Midbrain (tissue), 1 donor: Measurements from ENCODE around the gene CPLANE1.
"Not testable (repeated sequence)": the region's sequence is repeated elsewhere in the genome, so short reads cannot be mapped to it uniquely, and the experiment has no call there.

Source experiments
- DNase-seq: peaks from one replicate; lab custom pipeline; 2025; lab: John Stamatoyannopoulos, UW

Gene CPLANE1

GRCh38 chr5:37121027-37121426, 128.1 kb downstream of the CPLANE1 start:
- DNase-seq: no peak

DNA sequence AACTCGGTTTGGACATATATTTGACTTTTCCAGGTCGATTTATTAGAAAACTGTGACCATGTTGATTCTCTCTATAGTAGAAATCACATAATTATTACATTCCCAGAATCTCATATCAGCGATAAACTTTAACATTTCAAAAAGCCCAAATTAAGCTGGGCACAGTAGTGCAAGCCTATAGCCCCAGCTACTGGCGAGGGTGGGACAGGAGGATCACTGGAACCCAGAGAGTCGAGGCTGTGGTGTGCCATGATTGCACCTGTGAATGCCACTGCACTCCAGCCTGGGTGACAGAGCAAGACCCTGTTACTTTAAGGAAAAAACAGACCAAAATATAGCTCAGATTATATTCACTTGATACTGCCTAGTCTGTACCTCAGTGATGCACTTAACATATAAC, 128.9 kb downstream of the CPLANE1 start:
- no peak for DNase-seq

GRCh38 chr5:37116359-37116758, 132.8 kb downstream of the CPLANE1 start:
- no peak for DNase-seq

DNA sequence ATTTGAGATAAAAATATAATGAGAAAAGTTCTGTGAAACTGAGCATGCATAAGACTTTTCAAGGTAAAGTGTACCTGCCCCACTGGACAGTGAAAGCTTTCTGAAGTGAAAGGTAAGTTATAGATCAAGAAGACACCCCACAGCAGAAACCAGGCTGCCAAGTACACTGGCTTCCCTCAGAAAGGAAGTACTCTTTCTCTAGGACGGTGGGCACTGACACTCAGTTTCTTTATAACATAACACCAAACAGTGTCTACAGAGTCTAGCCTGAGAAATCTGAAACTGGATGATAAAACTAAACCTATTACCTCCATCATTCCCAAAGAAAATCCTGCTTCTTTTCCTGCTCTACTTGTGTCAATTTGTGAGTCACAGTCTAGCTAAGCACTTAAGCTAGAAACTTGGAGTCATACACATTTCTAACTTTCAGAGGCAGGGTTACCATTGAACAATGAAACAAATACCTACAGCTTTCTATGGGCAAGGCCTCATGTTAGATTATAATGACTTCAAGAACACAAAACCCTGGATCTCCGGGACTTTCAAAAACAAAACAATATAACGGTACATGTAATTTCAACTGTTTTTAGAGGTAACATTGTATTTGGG, 136.7 kb downstream of the CPLANE1 start:
- DNase-seq: no peak

DNA sequence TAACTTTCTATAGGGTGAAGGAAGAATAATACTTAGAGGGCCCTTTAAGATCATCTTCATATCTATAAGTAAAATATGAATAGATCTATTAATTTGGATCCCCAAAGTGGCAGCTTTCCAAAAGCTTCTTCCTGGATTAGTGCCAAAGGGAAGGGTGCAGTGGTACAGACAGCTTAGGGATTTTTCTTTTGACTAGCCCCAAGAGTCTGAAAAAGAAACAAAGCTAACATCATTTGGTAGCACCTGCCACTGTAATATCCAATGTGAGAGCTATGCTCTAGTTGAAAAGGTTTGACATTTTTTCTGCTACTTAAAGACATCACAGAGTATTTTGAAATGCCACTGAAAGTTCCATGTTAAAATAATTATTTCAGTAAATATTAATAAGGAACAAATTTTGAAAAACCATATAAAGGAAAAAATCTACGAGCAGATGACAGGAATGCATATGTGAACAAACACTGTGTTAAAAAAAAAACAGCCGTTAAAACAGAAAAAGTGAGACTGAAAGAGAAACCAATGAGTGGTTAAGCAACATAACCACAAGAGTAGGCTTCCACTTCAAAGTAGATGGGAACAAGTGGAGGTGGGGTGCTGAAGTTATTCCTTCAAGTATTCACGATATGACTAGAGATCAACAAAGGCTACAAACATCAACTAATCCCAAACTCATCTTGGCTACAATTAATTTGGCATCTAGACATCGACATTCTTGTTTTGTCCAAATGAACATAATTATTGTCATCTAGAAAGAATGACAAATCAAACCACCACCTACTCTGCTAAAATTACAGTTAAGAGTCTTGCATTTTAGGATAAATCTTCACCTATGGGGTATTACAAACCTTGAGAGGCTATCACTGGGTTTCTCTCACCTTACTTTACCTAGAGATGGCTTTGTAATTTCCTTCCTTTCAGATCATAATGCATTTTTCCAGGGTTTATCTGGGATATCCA, 137.5 kb downstream of the CPLANE1 start:
- DNase-seq: no peak

DNA sequence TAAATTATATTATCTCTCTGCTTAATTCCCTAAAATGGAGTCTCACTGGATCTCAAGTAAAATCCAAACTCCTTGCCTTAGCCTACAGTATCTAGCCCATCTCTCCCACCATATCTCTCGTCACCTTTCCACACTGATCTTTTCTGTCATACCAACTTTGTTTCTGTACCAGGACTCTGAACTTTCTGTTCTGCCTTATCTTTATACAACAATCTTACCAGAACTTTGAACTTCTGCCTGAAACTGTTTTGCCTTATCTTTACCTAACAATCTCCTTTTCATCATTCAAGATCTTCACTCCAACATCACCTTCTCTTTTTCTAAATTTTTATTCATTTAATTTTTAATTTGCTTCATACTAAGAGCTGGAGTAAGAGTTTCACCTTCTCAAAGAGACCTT, 139.0 kb downstream of the CPLANE1 start:
- no peak for DNase-seq

- no peak for DNase-seq
Measured at GRCh38 chr5:37109338-37109737, 139.8 kb downstream of the CPLANE1 start.

GRCh38 chr5:37103302-37103701, 145.9 kb downstream of the CPLANE1 start:
- DNase-seq: no peak

DNA sequence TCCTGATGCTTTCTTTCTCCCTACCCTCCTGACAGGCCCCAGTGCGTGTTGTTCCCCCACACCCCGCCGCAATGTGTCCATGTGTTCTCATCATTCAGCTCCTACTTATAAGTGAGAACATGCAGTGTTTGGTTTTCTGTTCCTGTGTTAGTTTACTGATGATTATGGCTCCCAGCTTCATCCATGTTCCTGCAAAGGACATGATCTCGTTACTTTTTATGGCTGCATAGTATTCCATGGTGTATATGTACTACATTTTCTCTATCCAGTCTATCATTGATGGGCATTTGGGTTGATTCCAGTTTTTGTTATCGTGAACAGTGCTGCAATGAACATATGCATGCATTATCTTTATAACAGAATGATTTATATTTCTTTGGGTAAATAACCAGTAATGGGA, 149.9 kb downstream of the CPLANE1 start:
- not testable (repeated sequence) for DNase-seq

DNA sequence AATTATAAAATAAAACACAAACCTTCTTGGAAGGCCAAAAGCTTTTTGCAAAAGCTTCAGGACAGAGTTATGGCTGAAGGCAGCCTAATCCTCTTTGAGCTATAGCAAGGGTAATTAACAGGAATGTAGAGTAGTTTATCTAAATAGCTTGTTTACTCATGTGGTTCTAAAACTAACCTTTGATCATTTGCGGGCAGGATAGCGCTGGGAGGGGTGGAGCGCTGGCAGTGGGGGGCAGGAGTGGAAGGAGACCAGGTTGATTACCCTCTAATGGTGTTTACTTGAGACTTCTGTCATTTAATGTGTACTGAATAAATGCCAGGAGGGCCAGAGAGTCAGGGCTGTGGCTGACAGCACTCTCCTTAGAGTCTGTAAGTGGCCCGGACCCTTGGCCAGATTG, 155.4 kb downstream of the CPLANE1 start:
- DNase-seq: not testable (repeated sequence)

GRCh38 chr5:37090781-37091180, 158.4 kb downstream of the CPLANE1 start:
- DNase-seq: no peak

GRCh38 chr5:37090123-37090726, 159.0 kb downstream of the CPLANE1 start:
- DNase-seq: no peak

DNA sequence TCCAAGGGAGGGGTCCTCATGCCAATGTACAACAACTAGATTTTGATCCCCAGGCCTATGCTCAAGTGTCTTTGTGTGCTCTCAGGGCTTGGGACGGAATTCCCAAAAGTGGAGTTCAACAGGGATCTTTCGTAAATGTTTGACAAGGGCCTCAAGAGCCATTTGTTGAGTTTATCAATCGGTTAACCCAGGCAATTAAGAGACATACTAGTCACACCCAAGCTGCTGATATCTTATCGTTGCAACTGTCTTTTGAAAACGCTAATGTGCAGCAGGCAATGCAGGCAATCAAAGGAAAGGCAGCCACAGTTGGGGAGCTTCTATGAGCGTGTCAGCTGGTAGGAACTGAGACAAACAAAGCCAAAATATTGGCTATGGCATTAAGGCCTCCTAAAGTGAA, 161.2 kb downstream of the CPLANE1 start:
- no peak for DNase-seq

DNA sequence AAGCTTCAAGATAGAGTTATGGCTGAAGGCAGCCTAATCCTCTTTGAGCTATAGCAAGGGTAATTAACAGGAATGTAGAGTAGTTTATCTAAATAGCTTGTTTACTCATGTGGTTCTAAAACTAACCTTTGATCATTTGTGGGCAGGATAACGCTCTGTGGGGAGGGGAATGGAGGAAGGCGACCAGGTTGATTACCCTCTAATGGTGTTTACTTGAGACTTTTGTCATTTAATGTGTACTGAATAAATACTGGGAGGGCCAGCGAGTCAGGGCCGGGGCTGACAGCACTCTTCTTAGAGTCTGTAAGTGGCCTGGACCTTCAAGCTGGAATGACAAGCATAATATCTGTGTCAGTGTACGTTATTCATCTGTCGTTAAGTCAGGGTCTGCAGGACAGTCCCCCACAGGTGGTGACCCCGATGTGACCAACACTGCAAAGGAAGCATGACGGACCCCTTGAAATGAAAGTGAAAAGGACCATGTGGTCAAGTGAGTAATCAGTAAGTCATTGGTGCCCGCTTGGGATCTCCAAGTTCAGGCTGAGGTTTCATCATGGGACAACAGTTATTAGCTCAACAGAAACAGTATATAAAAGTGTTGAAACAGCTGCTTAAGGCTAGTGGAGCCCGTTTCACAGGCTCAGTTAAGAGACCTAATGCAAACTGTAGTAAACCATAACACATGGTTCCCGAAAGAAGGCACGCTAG, 162.6 kb downstream of the CPLANE1 start:
- no peak for DNase-seq

- DNase-seq: not testable (repeated sequence)
Measured at GRCh38 chr5:37086026-37086425, 163.2 kb downstream of the CPLANE1 start.

- DNase-seq: not testable (repeated sequence)
Measured at GRCh38 chr5:37082977-37083376, 166.2 kb downstream of the CPLANE1 start.

GRCh38 chr5:37080697-37081096, 168.5 kb downstream of the CPLANE1 start:
- no peak for DNase-seq

- no peak for DNase-seq
Measured at GRCh38 chr5:37077146-37077545, 172.0 kb downstream of the CPLANE1 start.

DNA sequence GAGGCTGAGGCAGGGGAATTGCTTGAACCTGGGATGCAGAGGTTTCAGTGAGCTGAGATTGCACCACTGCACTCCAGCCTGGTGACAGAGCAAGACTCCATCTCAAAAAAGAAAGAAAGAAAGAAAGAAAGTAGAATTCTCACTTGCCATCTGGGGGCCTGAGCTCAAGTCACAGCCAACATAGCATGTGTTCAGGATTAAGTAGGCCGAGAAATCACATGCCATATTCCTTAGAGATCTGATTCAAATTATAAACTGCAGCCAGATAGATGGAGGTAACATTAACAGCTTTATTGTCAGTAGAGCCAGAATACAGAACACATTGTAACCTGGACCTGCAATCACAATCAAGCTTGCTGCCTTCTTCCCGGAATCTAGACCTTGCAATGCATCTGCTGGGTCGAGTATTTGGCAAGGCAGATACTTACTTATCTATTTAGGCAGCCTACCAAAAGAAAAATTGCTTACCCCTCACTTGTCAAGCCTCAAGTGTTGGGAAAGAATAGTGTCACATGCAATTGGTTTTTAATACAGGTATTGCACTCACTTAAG, 173.7 kb downstream of the CPLANE1 start:
- no peak for DNase-seq

- peak; percentile 59 for DNase-seq
Measured at GRCh38 chr5:37071901-37072581, 177.1 kb downstream of the CPLANE1 start.

DNA sequence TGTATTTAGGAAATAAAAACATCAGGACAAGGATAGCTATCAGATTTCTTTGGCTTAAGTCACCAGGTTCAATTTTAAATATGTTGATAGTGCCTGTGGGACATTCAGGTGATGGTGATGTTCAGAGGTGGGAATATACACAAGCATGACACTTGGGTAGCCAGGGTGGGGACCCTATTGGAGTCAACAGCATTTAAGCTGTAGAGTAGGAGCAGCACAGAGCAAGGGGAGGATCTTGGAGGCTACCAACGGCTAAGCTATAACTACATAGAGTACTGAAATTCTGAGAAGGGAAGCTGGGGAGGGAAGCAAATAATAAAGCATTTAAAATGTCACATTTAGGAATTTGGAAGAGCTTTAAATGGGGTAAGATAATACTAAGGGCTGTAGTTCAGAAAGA, 177.7 kb downstream of the CPLANE1 start:
- DNase-seq: no peak
